NCI-H446 treated with DMSO at 0.1 percent for 48 hours (cell line): ENCODE data around the gene SOWAHC.
"Not testable (repeated sequence)": the region's sequence is repeated elsewhere in the genome, so short reads cannot be mapped to it uniquely, and the experiment has no call there.

Experiments
- DNase-seq: peaks from one replicate; lab custom pipeline; 2025; lab: John Stamatoyannopoulos, UW

SOWAHC gene

GRCh38 chr2:109613922-109614714 is at the start of gene SOWAHC, which contains the start of gene SEPTIN10:
SOWAHC (plus strand) TSS chr2:109614364; CDS start chr2:109614490, 126 bp downstream.
SEPTIN10 (minus strand) TSS chr2:109613966; CDS start chr2:109613827, 139 bp downstream.
- DNase-seq = peak; percentile 97

- no peak for DNase-seq
These were observed 38.8 kb upstream of the SOWAHC start for GRCh38 chr2:109575373-109575772.

DNA sequence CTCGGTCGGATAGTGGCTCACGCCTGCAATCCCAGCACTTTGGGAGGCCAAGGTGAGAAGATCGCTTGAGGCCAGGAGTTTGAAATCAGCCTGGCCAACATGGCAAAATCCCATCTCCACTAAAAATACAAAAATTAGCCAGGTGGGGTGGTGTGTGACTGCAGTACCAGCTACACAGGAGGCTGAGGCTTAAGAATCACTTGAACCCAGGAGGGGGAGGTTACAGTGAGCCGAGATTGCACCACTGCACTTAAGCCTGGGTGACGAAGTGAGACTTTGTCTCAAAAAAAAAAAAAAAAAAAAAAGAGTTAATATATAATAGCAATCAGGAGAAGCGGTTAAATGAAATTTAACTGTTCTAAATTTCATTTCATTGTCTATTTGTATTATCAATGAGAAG is 36.5 kb upstream of the SOWAHC start:
- DNase-seq = not testable (repeated sequence)

GRCh38 chr2:109582928-109583895 is 31.0 kb upstream of the SOWAHC start:
- no peak for DNase-seq

GRCh38 chr2:109586687-109587086 is 27.5 kb upstream of the SOWAHC start:
- DNase-seq = no peak

- no peak for DNase-seq
These were observed 23.0 kb upstream of the SOWAHC start for GRCh38 chr2:109591206-109591605.

DNA sequence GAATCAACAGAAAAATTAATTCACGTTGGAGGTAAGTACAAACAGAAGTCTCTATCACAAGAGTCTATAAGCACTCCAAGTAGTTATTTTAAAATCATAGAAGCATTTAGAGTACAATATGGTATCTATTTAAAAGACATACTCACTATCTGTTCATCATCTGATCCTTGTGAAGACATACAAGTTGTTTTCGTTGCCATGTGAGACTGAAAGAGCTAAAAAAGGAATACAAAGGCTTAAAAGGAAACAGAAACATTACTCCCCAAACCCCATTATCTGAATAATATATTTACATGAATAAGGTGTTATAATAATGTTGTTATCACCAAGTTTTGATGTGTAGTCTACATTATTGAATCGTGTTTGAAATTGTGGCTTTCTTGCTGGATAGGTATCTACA is 21.3 kb upstream of the SOWAHC start:
- no peak for DNase-seq

DNA sequence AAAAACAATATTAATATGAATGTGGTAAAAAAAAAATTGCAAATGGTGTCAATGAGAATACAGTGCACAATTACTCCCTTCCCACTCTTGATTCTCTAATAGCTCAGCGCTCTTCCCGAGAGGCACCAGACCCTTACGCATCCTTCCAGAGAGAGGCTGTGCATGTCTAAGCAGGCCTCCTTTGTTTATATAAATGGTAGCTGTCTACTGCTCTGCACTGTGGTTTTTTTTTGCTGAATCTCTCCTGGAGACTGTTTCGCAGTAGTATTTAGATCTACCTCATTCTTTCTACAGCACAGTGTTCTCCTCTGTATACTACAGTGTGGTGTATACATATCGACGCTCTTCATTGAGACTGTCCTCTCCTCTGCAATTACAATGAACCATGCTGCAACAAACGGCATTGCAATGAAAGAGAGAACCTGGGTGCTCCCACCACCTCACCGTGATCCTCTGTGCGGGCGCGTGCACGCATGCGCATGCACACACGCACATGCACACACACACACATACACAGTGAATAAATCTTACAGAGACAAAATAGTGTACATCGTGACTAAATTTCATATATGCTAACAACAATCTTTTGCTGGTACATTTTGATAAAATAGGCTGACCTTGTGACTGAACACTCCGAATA is 19.8 kb upstream of the SOWAHC start:
- DNase-seq = no peak

DNA sequence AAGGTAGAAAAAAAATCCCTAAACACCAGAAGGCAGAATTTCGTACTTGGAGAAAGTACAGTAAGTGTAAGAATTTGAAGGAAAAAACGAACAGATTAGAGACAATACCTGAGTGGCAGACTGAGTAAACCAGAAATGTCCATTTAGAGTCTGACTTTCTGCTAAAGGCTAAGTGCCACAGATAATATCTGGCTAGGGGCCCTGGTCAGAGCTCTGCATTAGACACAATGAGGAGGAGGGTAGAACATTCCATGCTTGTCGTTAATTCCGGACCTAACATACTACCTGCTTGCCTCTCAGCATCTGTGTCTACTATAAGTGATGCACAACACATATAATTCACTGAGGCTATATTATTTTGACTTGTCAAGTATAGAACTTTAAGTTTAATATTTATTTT is 18.5 kb upstream of the SOWAHC start:
- DNase-seq = no peak

- no peak for DNase-seq
These were observed 16.9 kb upstream of the SOWAHC start for GRCh38 chr2:109597283-109597682.

DNA sequence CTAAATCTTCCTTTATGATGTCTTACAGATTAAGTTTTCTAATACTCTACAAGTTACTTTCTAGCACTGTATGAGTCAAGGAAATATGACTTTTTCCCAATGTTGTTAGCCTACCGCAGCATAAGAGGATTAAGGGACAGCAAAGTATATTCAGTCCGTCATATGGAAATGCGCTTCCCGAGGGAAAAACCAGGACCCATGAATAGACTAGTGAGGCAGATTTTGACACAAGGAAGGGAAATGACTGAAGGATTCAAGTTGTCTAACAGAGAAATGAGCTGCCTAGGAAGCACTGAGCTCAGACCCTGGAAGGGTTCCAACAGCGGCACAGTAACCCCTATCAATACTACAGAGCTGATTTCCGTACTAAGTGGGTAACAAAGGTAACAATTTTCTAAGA is 12.4 kb upstream of the SOWAHC start:
- no peak for DNase-seq

DNA sequence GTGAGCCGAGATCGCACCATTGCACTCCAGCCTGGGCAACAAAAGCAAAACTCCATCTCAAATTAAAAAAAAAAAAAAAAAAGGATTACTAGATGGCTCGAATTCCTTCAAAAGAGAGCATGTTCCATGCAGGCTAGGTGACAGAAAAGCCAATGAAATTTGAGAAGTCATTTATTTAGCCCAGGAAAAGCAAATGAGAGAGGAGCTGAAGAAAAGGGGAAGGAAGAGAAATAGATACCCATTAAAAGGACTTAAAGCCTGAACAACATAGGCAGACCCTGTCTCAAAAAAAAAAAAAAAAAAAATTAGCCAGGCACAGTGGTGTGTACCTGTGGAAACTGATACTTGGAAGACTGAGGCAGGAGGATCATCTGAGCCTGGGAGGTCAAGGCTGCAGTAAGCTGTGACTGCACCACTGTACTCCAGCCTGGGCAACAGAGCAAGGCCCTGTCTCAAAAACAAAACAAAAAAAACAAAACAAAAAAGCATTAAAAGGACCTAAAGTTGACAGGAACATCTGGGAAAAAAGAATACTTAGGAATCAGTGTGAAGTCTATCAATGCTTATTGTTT is 11.5 kb upstream of the SOWAHC start:
- DNase-seq = no peak

- DNase-seq = no peak
These were observed 9.6 kb upstream of the SOWAHC start for GRCh38 chr2:109604597-109604996.

DNA sequence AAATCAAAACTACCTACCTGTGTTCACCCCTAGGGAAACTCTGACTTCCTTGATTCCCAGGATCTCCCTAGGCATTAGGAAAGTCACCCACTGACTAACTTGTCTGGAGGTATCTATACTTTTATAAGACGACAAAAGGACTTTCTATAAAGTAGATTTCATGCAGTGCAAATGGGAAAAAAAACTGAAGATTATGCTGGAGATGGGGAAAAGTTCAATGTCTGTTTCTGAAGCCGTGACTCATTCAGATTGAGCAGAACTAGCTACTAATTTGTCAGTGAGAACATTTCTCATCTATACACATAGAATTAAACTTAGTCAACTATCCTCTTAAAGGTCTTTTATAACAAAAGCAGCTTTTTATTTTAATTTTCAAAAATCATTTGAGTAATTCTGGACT is 6.4 kb upstream of the SOWAHC start:
- no peak for DNase-seq

GRCh38 chr2:109609352-109610024 is 4.7 kb upstream of the SOWAHC start:
- no peak for DNase-seq

GRCh38 chr2:109611467-109612095 is 2.6 kb upstream of the SOWAHC start:
- peak; percentile 39 for DNase-seq

GRCh38 chr2:109613081-109613921 is 863 bp upstream of the SOWAHC start:
- DNase-seq = no peak

DNA sequence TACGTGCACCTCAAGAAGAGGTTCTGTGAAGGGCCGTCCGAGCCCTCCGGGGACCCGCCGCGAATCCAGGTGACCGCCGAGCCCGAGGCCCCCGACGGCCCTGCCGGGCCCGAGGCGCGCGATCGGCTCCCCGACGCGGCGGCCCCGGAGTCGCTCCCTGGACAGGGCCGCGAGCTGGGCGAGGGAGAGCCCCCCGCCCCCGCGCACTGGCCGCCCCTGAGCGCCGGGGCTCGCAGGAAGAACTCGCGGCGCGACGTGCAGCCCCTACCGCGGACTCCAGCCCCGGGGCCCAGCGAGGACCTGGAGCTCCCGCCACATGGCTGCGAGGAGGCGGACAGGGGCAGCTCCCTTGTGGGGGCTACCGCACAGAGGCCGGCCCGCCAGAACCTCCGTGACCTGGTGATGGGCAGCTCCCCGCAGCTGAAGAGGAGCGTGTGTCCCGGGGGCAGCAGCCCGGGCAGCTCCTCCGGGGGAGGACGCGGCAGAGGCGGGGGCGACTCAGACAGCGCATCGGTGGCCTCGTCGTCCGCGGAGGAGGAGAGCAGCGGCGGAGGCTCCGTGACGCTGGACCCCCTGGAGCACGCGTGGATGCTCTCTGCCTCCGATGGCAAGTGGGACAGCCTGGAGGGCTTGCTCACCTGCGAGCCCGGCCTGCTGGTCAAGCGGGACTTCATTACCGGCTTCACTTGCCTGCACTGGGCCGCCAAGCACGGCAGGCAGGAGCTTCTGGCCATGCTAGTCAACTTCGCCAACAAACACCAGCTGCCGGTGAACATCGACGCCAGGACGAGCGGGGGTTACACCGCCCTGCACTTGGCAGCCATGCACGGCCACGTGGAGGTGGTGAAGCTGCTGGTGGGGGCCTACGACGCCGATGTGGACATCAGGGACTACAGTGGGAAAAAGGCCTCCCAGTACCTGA is 812 bp downstream of the SOWAHC start:
- peak; percentile 39 for DNase-seq

GRCh38 chr2:109615637-109616144 is 1.5 kb downstream of the SOWAHC start:
- no peak for DNase-seq
